Neural progenitor cell (in vitro differentiated cells): ENCODE data around the gene TCF7L1. TPM values are rescaled to one million over a fixed set of nuclear protein-coding genes. Genes with fewer than 3 reads are reported as not detected.

Experiments
- DNase-seq: peaks from one replicate; pipeline ENCODE4 v3.0.0-alpha.2; 2016; ENCODE audit warnings: low spot score
- H2AFZ ChIP-seq: fragments of 200-600 bp; sonication (generic); replicated peaks from 2 replicates; pipeline ENCODE4 v1.6.1; 2016; ENCODE audit warnings: antibody characterized with exemption
- H3F3A ChIP-seq: fragments of 200-600 bp; sonication (generic); 2 replicates; pipeline ENCODE4 v1.6.1; 2016; ENCODE audit warnings: antibody characterized with exemption, low read depth
- H3K27ac ChIP-seq: fragments of 200-600 bp; sonication (generic); 2 replicates; pipeline ENCODE4 v1.5.1; 2016; ENCODE audit warnings: mild to moderate bottlenecking
- H3K27me3 ChIP-seq: fragments of 200-600 bp; sonication (generic); 2 replicates; pipeline ENCODE4 v1.6.1; 2016; ENCODE audit warnings: mild to moderate bottlenecking, moderate library complexity
- H3K36me3 ChIP-seq: fragments of 200-600 bp; sonication (generic); 2 replicates; pipeline ENCODE4 v1.5.1; 2016
- H3K4me1 ChIP-seq: fragments of 200-600 bp; sonication (generic); 2 replicates; pipeline ENCODE4 v1.6.1; 2016; ENCODE audit warnings: mixed run types
- H3K4me2 ChIP-seq: fragments of 200-600 bp; sonication (generic); 2 replicates; pipeline ENCODE4 v1.6.1; 2016
- H3K4me3 ChIP-seq: fragments of 200-600 bp; sonication (generic); 2 replicates; pipeline ENCODE4 v1.5.1; 2016
- H3K79me2 ChIP-seq: fragments of 200-600 bp; sonication (generic); 2 replicates; pipeline ENCODE4 v1.6.1; 2016; ENCODE audit warnings: low read depth
- H3K9ac ChIP-seq: fragments of 200-600 bp; sonication (generic); 2 replicates; pipeline ENCODE4 v1.6.1; 2016
- H3K9me3 ChIP-seq: fragments of 200-600 bp; sonication (generic); 2 replicates; pipeline ENCODE4 v1.5.1; 2016; ENCODE audit warnings: low read depth
- H4K20me1 ChIP-seq: fragments of 200-600 bp; sonication (generic); 2 replicates; pipeline ENCODE4 v1.6.1; 2016; ENCODE audit warnings: low read depth
- H3K27ac Mint-ChIP-seq: 3 replicates; pipeline ENCODE4 v1.8.0; 2021; ENCODE audit warnings: mixed read lengths
- H3K27me3 Mint-ChIP-seq: 2 replicates; pipeline ENCODE4 v1.8.0; 2022; ENCODE audit warnings: low read depth, mild to moderate bottlenecking, inconsistent platforms, moderate library complexity, mixed read lengths; ENCODE audit not compliant: insufficient read depth
- H3K36me3 Mint-ChIP-seq: 3 replicates; pipeline ENCODE4 v1.8.0; 2021; ENCODE audit warnings: mixed read lengths
- H3K4me1 Mint-ChIP-seq: 3 replicates; pipeline ENCODE4 v1.8.0; 2021; ENCODE audit warnings: mixed read lengths
- H3K4me3 Mint-ChIP-seq: 3 replicates; pipeline ENCODE4 v1.8.0; 2021; ENCODE audit warnings: mild to moderate bottlenecking, moderate library complexity, mixed read lengths
- H3K9me3 Mint-ChIP-seq: 3 replicates; pipeline ENCODE4 v1.8.0; 2020; ENCODE audit warnings: mixed read lengths
- CTCF ChIP-seq: fragments of 200-600 bp; sonication (generic); IDR thresholded peaks from 2 replicates; pipeline ENCODE4 v1.5.1; 2017; ENCODE audit warnings: antibody characterized with exemption, mild to moderate bottlenecking
- EZH2 ChIP-seq: fragments of 200-600 bp; sonication (generic); IDR thresholded peaks from 2 replicates; pipeline ENCODE4 v1.6.1; 2017; ENCODE audit warnings: antibody characterized with exemption, mild to moderate bottlenecking, moderate library complexity
- EZH2phosphoT487 ChIP-seq: fragments of 200-600 bp; sonication (generic); IDR thresholded peaks from 2 replicates; pipeline ENCODE4 v1.6.1; 2017; ENCODE audit warnings: antibody characterized with exemption
- total RNA-seq: library from RNA; depleted of rRNA; stranded (reverse); fragments of >200 nt; gene quantifications from 2 replicates; pipeline ENCODE4 v1.2.3, GENCODE V29; 2015; ENCODE audit warnings: low replicate concordance

The TCF7L1 gene
- total RNA-seq, 1 donor from 2014 or later: 1.0 TPM

- H3K27ac ChIP-seq: no peak overlapping the region
- H3K36me3 ChIP-seq: no peaks in the 10 kb centered on the region
- no peaks in the 10 kb centered on the region for H3K79me2 ChIP-seq
- Mint-ChIP-seq H3K27me3 (no peaks in the 10 kb centered on the region), H3K9me3 (peaks cover 5% of the 10 kb centered on the region), H3K36me3 (no peaks in the 10 kb centered on the region), H3K27ac (no peak overlapping the region), H3K4me1 (no peaks in the 10 kb centered on the region), H3K4me3 (no peak overlapping the region)
- DNase-seq: no peak
- H3F3A ChIP-seq: no peaks in the 10 kb centered on the region
- no peak overlapping the region for H3K4me2 ChIP-seq
- TF ChIP-seq EZH2: no peak
- no peak for TF ChIP-seq EZH2phosphoT487
- TF ChIP-seq CTCF: no peak
- peaks cover 9% of the 10 kb centered on the region for H3K27me3 ChIP-seq
- no peaks in the 10 kb centered on the region for H4K20me1 ChIP-seq
- H3K9me3 ChIP-seq: no peaks in the 10 kb centered on the region
- no peak overlapping the region for H3K4me3 ChIP-seq
- no peaks in the 10 kb centered on the region for H3K4me1 ChIP-seq
- no peak overlapping the region for H2AFZ ChIP-seq
- H3K9ac ChIP-seq: no peak overlapping the region
These were observed 22.1 kb upstream of the TCF7L1 start for GRCh38 chr2:85110991-85111560.

GRCh38 chr2:85111819-85112281, 21.3 kb upstream of the TCF7L1 start:
- Mint-ChIP-seq H3K27ac (no peak overlapping the region), H3K9me3 (peaks cover 5% of the 10 kb centered on the region), H3K4me1 (no peaks in the 10 kb centered on the region), H3K27me3 (no peaks in the 10 kb centered on the region), H3K36me3 (no peaks in the 10 kb centered on the region), H3K4me3 (no peak overlapping the region)
- no peak for TF ChIP-seq EZH2
- no peak for TF ChIP-seq CTCF
- Histone ChIP-seq H3K4me2 (no peak overlapping the region), H2AFZ (no peak overlapping the region), H3K27me3 (peaks cover 17% of the 10 kb centered on the region), H4K20me1 (no peaks in the 10 kb centered on the region), H3K4me1 (no peaks in the 10 kb centered on the region), H3K79me2 (no peaks in the 10 kb centered on the region), H3F3A (no peaks in the 10 kb centered on the region), H3K36me3 (no peaks in the 10 kb centered on the region), H3K4me3 (no peak overlapping the region), H3K27ac (no peak overlapping the region), H3K9me3 (no peaks in the 10 kb centered on the region), H3K9ac (no peak overlapping the region)
- no peak for DNase-seq

GRCh38 chr2:85112906-85113625, 20.1 kb upstream of the TCF7L1 start:
- TF ChIP-seq CTCF (no peak), EZH2phosphoT487 (no peak), EZH2 (no peak)
- no peaks in the 10 kb centered on the region for H4K20me1 ChIP-seq
- H3K4me1 ChIP-seq: no peaks in the 10 kb centered on the region
- Mint-ChIP-seq H3K9me3 (peaks cover 5% of the 10 kb centered on the region), H3K27ac (no peak overlapping the region), H3K27me3 (no peaks in the 10 kb centered on the region), H3K4me3 (no peak overlapping the region), H3K36me3 (no peaks in the 10 kb centered on the region), H3K4me1 (no peaks in the 10 kb centered on the region)
- no peak for DNase-seq
- H2AFZ ChIP-seq: no peak overlapping the region
- H3K27me3 ChIP-seq: peaks cover 17% of the 10 kb centered on the region
- H3K27ac ChIP-seq: no peak overlapping the region
- H3K9ac ChIP-seq: no peak overlapping the region
- no peaks in the 10 kb centered on the region for H3K79me2 ChIP-seq
- no peaks in the 10 kb centered on the region for H3F3A ChIP-seq
- H3K9me3 ChIP-seq: no peaks in the 10 kb centered on the region
- H3K36me3 ChIP-seq: no peaks in the 10 kb centered on the region
- no peak overlapping the region for H3K4me2 ChIP-seq
- no peak overlapping the region for H3K4me3 ChIP-seq
